GM12875 (cell line): ENCODE measurements around the gene KLHL15.
"Not testable (repeated sequence)": the region's sequence is repeated elsewhere in the genome, so short reads cannot be mapped to it uniquely, and the experiment has no call there.

Experiments used
- H3K4me3 ChIP-seq: one replicate; pipeline ENCODE4 v1.5.1; 2011; ENCODE audit warnings: low read depth, low read length, control low read depth
- CTCF ChIP-seq: IDR thresholded peaks from 2 replicates; pipeline ENCODE4 v1.5.1; 2011; ENCODE audit warnings: low read depth, mild to moderate bottlenecking, control low read depth, inconsistent platforms, low read length, moderate library complexity, borderline replicate concordance; ENCODE audit not compliant: insufficient read depth

KLHL15 gene

GRCh38 chrX:24027086-24027485 is at the start of gene KLHL15:
Gene KLHL15 (minus strand): TSS chrX:24027186. CDS start chrX:24006693, 20,493 bp downstream.
- no peak for TF ChIP-seq CTCF
- peak within 1 kb of the TSS; percentile 66 for H3K4me3 ChIP-seq

GRCh38 chrX:24069877-24070276 is 42.9 kb upstream of the KLHL15 start:
- no peak for TF ChIP-seq CTCF
- no peak overlapping the region for H3K4me3 ChIP-seq

GRCh38 chrX:24063488-24063887 is 36.5 kb upstream of the KLHL15 start:
- no peak for TF ChIP-seq CTCF
- no peak overlapping the region for H3K4me3 ChIP-seq

- TF ChIP-seq CTCF, result no peak
- H3K4me3 ChIP-seq, result peak overlapping the region; percentile 77
Measured at GRCh38 chrX:24055043-24055356, 28.0 kb upstream of the KLHL15 start.

GRCh38 chrX:24054182-24055042 is 27.4 kb upstream of the KLHL15 start, which contains the start of gene EIF2S3:
Gene EIF2S3 (plus strand): TSS chrX:24054956. CDS start chrX:24054969, 13 bp downstream.
- peak within 1 kb of the TSS; percentile 77 for H3K4me3 ChIP-seq
- peak; percentile 81 for TF ChIP-seq CTCF

GRCh38 chrX:24050522-24051318 is 23.7 kb upstream of the KLHL15 start:
- H3K4me3 ChIP-seq, result not testable (repeated sequence)

GRCh38 chrX:24049643-24050042 is 22.7 kb upstream of the KLHL15 start:
- H3K4me3 ChIP-seq, result not testable (repeated sequence)

GRCh38 chrX:24046060-24046459 is 19.1 kb upstream of the KLHL15 start:
- H3K4me3 ChIP-seq, result not testable (repeated sequence)
